ENCODE measurements around the gene OR2Y1. TPM values are rescaled to one million over a fixed set of nuclear protein-coding genes. Genes with fewer than 3 reads are reported as not detected.
"Not testable (repeated sequence)": the region's sequence is repeated elsewhere in the genome, so short reads cannot be mapped to it uniquely, and the experiment has no call there.

The OR2Y1 gene
- not detected for total RNA-seq
- long read RNA-seq, result 0 reads

- intact Hi-C loops (cut with DNase I), result no loop called here
- DNase-seq (no peak), ATAC-seq (no peak)
Measured at GRCh38 chr5:180739958-180740357, at the start of gene OR2Y1. TSS of gene OR2Y1 (minus strand) at chr5:180740058. CDS start at chr5:180740058, 0 bp downstream.

- intact Hi-C loops (cut with DNase I), result loop anchor here (5.0 to 10.0 kb wide), 3 partner anchors 73 to 366 kb away; partner anchors contain the start of gene ZFP62 (in 2 of the 2)
- not testable (repeated sequence) for ATAC-seq, DNase-seq
Measured at GRCh38 chr5:180788651-180789410, 49.0 kb upstream of the OR2Y1 start.

GRCh38 chr5:180787711-180788431 is 48.0 kb upstream of the OR2Y1 start:
- DNase-seq (no peak), ATAC-seq (no peak)
- intact Hi-C loops (cut with DNase I), result loop anchor here (5.0 to 10.0 kb wide), 3 partner anchors 74 to 367 kb away; partner anchors contain the start of gene ZFP62 (in 2 of the 2)

GRCh38 chr5:180786531-180787398 is 46.9 kb upstream of the OR2Y1 start:
- ATAC-seq (peak; percentile 6 to 13), DNase-seq (no peak)
- intact Hi-C loops (cut with DNase I), result loop anchor here (5.0 to 10.0 kb wide), 3 partner anchors 76 to 368 kb away; partner anchors contain the start of gene ZFP62 (in 2 of the 2)

GRCh38 chr5:180785794-180786221 is 46.0 kb upstream of the OR2Y1 start:
- DNase-seq (peak; percentile 54), ATAC-seq (peak; percentile 42 to 68)
- intact Hi-C loops (cut with DNase I), result loop anchor here (5.0 to 10.0 kb wide), 3 partner anchors 76 to 369 kb away; partner anchors contain the start of gene ZFP62 (in 2 of the 2)

GRCh38 chr5:180785121-180785781 is 45.4 kb upstream of the OR2Y1 start:
- peak; percentile 46 to 50 for ATAC-seq
- intact Hi-C loops (cut with DNase I), result loop anchor here (5.0 to 10.0 kb wide), 3 partner anchors 77 to 370 kb away; partner anchors contain the start of gene ZFP62 (in 2 of the 2)
- DNase-seq, result no peak

GRCh38 chr5:180784497-180785097 is 44.7 kb upstream of the OR2Y1 start:
- intact Hi-C loops (cut with DNase I), result loop anchor here (5.0 to 10.0 kb wide), 4 partner anchors 78 to 370 kb away; partner anchors contain the start of gene ZFP62 (in 2 of the 2)
- peak; percentile 75 to 77 for ATAC-seq

GRCh38 chr5:180783340-180784052 is 43.6 kb upstream of the OR2Y1 start:
- no peak for DNase-seq
- ATAC-seq, result no peak
- intact Hi-C loops (cut with DNase I), result loop anchor here (5.0 to 10.0 kb wide), 3 partner anchors 81 to 371 kb away; partner anchors contain the start of gene ZFP62 (in 1 of the 2)

More at GRCh38 chr5:180784497-180785097, 44.7 kb upstream of the OR2Y1 start:
- DNase-seq, result peak; percentile 86

GRCh38 chr5:180782748-180783147 is 42.9 kb upstream of the OR2Y1 start:
- DNase-seq, result no peak
- ATAC-seq, result no peak
- intact Hi-C loops (cut with DNase I), result loop anchor here (5.0 to 10.0 kb wide), 3 partner anchors 82 to 372 kb away; partner anchors contain the start of gene ZFP62 (in 1 of the 2)

- intact Hi-C loops (cut with DNase I), result loop anchor here (5.0 to 10.0 kb wide), 3 partner anchors 83 to 373 kb away; partner anchors contain the start of gene ZFP62 (in 1 of the 2)
- ATAC-seq, DNase-seq: not testable (repeated sequence)
Measured at GRCh38 chr5:180781900-180782326, 42.1 kb upstream of the OR2Y1 start.

- no peak for DNase-seq
- intact Hi-C loops (cut with DNase I), result loop anchor here (5.0 to 10.0 kb wide), 3 partner anchors 85 to 375 kb away; partner anchors contain the start of gene ZFP62 (in 1 of the 2)
- ATAC-seq, result no peak
Measured at GRCh38 chr5:180779985-180780610, 40.2 kb upstream of the OR2Y1 start.

GRCh38 chr5:180777475-180777874 is 37.6 kb upstream of the OR2Y1 start:
- ATAC-seq (no peak), DNase-seq (no peak)
- intact Hi-C loops (cut with DNase I), result no loop called here

- intact Hi-C loops (cut with DNase I), result no loop called here
- no peak for ATAC-seq
- no peak for DNase-seq
Measured at GRCh38 chr5:180776376-180776775, 36.5 kb upstream of the OR2Y1 start.

- intact Hi-C loops (cut with DNase I), result no loop called here
Measured at GRCh38 chr5:180775624-180776023, 35.8 kb upstream of the OR2Y1 start.

GRCh38 chr5:180771839-180772238 is 32.0 kb upstream of the OR2Y1 start:
- intact Hi-C loops (cut with DNase I), result no loop called here
- DNase-seq (no peak), ATAC-seq (no peak)

More at GRCh38 chr5:180775624-180776023, 35.8 kb upstream of the OR2Y1 start:
- no peak for DNase-seq
- ATAC-seq, result no peak

GRCh38 chr5:180769821-180770220 is 30.0 kb upstream of the OR2Y1 start:
- DNase-seq (no peak), ATAC-seq (no peak)
- intact Hi-C loops (cut with DNase I), result no loop called here

Measured in left cardiac atrium (tissue), 4 donors.